ENCODE measurements around the gene RIPOR2.
A peak's percentile ranks its signal among the peaks of the same experiment; 100 is the strongest.
"Not testable (repeated sequence)": the region's sequence is repeated elsewhere in the genome, so short reads cannot be mapped to it uniquely, and the experiment has no call there.

RIPOR2 gene

DNA sequence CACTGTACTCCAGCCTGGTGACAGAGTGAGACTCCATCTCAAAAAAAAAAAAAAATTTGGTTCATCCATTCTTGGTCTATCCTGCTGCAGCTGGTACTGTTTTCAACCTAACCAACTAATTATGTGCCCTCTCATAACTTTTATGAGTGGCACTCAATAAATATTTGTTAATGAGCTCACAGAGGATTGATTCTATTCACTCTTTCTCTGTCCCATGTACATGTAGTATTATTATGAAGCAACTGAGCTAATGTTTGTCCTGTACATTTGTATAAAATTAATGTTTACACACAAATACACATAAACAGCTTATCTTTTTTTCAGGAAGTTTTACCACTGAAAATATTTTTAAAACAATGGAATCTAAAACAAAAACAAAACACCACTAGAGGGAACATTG lies 10.1 kb downstream of the RIPOR2 start:
- DNase-seq (ENCODE audit: low spot score): no peak

DNA sequence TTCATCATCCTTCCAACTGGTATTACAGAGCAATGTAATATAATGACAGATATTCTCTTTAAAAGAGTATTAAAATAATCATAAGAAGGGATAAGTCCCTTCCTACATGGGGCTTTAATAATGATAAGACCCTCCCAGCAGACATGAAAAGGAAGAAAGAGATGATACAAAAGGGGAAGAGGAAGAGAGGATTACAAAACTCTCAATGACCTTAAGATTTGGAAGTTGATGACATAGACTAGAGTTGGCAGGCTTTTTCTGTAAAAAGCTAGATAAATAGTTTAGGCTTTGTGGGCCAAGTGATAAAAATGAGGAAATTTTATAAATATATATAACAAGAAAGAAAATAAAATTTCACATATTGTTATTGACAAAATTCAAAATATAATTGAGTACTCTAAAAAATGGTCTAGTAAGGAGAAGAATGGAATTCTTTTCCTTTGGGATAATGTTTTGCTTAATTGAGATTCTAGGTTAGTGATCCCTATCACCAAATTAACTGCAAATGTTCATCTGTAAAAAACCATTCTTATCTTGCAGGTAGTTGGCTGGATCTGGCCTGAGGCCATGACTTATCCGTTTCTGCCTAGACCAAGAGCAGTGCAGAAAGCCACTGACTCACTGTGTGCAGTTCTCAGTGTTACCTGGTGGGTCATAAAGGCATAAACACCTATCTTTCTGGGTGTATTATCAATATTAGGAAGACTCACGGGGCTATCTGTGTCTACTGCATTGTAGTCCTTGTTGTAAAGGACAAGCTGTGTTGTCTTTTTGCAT lies 11.0 kb downstream of the RIPOR2 start:
- no peak for DNase-seq (ENCODE audit: low spot score)

DNA sequence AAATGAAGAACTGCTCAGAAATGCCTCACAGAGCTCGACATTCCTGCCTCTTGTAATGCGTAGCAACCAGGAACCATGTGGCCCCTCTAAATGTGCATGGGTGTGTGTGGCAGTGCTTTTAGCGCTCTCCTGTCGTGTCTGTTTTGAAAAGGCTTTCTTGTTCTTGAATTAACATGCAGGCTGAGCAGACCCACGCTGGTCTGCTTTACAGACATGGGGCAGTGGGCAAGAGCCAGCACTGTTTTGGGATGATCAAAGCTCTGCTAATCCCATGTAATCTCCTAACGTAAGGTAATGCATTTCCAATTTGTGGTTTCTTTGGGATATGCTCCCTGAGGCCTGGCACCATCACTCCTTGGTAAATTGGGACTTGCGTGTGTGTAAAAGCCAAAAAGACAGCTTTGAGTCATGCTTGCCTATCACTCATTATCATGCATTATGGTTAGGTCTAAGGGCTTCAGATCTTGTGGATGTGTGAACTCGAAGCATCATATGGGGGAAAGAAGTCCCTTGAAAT lies 11.8 kb downstream of the RIPOR2 start:
- DNase-seq (ENCODE audit: low spot score): peak; percentile 43

DNA sequence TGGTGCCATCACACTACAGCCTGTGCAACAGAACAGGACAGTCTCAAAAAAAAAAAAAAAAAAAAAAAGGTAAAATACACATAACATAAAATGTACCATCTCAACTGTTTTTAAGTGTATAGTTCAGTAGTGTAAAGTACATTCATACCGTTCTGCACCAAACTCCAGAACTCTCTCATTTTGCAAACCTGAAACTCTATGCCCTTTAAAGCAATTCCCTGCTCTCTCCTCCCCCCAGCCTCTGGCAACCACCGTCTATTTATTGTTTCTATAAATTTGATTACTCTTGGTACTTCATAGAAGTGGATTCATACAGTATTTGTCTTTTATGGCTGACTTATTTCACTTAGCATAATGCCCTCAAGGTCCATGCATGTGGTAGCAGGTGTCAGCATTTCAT lies 12.9 kb downstream of the RIPOR2 start:
- DNase-seq (ENCODE audit: low spot score): no peak

DNA sequence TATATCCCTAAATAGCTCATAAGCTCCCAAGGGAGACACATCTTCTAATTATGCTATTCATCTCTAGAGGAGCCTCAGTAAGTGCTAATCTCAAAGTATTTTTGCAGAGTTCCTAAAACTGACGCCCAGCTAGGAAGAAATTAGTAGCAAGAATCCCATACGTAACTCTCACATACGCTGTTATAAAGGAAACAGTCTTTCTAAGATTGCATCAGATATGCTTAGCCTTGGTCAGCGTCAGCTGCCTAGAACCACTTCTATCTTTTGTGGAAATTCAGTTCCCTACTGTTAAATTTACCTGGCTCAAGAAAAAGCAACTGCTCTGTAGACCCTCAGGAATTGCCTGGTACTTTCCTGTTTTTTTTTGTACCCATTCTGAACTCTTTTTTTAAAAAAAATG lies 13.6 kb downstream of the RIPOR2 start:
- DNase-seq (ENCODE audit: low spot score): no peak

DNA sequence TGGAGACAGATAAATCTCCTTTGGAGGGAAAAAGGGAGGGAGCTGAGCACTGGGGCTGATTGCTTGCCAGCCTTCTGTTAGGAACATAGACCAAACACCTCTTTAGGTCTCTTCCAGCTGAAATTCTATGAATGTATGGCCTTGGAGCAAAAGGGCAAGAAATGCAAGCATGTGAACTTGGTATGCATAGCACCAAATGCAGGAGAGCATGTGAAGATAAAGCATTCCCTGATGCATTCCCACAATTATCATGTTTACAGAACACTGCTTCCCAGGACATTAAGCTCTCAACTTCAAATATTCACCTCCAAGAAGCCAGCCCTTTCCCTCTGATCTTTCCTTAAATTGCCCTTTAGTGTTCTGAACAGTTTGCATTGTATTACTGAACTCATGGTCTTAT lies 15.6 kb downstream of the RIPOR2 start:
- no peak for DNase-seq (ENCODE audit: low spot score)

DNA sequence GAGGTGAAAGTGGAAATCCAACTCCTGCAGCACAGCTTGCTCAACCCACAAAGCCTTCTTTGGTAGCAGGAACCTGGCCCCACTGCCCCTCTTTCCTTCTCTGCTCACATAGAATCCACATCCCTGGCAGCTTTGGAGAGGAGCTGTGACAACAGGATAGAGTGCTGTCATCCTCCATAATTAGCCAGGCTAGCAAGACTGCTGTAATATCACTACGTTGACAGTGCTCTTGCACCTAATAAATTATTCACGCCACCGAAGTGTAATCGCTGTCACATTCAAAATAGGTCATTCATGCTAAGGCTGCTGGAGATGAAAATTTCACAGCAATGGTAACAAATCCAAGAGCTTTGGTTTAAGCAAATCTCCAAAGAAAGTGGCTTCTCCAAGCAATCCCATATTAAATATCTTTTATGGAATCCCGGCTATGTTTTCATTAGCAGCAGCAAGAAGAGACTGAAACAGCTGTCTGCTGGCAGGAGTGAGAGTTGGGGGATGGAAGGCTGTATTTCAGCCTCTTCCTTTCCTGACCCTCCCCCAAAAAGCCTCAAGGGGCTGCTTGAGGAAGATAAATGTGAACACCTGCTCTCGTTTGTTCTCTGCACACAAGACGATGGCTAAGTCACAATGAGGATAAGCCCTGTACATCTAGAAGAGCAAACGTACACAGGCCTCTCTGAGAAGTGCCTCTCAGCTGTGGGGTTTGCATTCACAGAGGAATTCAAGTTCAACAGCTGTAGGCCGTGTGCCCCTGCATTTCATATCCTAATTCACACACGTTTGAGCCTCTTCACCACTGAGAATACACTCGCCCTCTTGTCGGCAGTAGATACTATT lies 16.5 kb downstream of the RIPOR2 start:
- DNase-seq (ENCODE audit: low spot score): no peak

DNA sequence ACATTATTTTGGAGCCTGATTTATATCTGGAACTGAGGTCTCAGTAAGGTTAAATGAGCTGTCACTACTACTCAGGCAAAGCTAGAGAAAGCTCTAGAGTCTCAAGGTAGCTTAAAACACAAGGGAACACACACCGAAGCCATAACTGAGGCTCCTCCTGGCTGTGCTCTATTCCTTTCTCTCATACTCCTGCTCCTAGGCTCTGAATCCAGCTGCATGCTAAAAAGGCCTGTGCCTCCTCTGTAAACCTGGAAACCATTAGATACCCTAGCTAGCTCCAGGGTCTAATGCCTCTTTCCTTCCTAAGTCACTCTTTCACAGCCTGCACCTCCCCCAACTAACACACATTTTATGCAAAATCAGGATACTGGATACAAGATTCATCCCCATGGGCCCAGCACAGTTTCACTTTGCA lies 17.1 kb downstream of the RIPOR2 start:
- DNase-seq (ENCODE audit: low spot score): no peak

DNA sequence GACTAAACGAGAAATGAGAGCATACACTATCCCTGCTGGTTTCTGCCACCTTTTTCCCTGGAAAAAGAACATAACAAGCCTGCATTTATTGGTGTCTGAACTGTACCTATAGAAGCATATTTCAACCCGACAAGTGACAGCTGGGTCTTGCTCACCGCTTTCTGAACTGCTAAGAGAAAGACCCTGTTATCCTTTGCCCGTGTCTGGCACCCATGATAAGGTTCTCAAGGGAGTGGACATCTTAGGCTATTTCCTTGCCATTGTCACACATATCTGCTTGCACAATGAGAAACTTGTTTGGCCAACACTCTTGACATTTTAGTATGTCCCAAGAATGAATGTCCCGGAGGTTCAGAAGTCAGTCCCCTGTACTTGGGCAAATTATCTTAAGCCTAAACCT lies 19.3 kb downstream of the RIPOR2 start:
- no peak for DNase-seq (ENCODE audit: low spot score)

DNA sequence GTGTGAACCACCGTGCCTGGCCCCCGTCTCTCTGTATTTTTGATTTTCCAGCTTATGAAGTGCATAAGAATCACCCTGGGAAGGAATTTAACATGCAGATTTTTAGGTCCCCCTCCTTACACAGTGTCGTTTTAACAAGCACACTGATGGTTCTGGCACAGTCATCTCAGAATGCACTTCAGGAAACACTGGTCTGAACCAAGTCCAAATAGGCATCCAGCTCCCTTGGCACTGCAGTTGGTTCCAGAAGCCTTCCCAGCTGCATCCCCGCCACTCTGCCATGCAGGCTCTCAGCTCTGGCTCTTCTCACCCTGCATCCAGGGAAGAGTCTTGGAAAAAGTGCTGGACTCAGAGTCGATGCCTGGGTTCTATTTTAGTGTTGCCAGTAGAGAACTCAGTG lies 20.1 kb downstream of the RIPOR2 start:
- DNase-seq (ENCODE audit: low spot score): no peak

DNA sequence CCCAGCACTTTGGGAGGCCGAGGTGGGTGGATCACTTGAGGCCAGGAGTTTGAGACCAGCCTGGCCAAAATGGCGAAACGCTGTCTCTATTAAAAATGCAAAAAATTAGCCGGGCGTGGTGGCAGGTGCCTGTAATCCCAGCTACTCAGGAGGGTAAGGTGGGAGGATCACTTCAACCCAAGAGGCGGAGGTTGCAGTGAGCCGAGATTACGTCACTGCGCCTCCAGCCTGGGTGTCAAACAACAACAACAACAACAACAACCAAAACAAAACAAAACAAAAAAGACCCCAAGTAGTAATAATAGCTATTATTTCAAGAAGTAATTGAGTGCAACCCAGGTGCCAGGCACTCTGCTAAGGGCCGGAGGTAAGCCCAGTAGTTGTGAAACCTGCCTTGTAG lies 21.7 kb downstream of the RIPOR2 start:
- DNase-seq (ENCODE audit: low spot score): not testable (repeated sequence)

DNA sequence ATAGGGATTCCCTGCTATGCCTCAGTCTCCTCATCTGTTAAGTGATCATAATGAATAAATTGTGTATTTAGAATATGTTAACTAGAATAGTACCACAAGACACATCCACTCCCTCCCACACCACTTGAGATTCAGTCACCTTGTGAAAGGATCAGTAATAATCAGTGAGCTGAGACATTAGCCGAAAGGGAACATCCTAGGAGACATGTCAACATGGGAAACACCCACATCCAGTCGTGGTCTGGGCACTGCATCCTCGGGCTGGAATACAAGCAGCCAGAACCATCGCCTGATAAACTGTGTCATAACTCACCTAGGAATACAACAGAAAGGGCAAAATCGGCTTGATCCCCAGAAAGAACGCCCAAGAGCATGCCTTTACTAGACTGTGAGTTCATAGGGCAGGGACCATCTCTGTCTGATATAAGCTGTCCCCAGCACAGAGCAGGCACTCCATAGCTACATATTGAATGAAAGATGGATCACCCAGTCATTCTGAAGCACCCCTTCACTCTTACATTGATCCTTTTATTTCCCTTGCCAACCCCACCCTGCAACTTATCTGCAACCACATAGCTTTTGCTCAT lies 23.9 kb downstream of the RIPOR2 start:
- no peak for DNase-seq (ENCODE audit: low spot score)

DNA sequence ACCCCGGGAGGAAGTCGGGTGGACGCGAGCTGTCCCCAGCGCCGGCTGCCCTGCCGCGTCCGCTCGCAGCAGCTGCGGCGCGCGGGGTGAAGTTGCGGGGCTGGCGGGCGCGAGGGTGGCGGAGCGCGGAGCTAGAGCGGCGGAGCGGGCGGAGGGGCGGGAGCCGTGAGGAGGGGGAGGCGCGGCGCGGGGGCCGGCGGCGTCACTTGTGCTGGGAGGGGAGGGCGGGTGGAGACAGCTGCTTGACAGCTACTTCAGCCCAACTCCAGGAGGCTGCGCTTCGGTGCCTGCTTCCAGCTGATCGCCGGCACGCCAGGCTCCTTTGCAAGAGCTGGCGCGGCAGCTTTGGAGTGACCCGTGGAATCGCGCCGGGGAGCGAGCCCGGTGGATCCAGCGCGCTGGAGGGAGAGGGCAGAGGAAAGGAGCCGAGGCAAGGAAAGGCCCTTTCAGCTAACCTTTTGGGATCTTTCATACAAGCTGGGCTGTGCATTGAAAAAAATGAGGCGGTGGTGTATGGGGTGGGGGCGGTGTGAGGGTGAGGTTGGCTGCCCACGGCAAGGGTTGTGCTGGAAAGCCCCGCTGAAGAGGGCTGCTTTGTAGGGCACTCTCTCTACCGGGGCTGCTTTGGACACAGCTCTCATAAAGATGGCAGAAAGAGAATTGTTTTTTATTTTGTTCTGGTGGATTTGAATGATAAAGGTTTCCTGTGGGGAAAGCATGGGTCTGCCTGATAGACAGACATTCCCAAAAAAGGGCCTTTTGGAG lies 24.6 kb downstream of the RIPOR2 start:
- DNase-seq (ENCODE audit: low spot score): peak; percentile 81

DNA sequence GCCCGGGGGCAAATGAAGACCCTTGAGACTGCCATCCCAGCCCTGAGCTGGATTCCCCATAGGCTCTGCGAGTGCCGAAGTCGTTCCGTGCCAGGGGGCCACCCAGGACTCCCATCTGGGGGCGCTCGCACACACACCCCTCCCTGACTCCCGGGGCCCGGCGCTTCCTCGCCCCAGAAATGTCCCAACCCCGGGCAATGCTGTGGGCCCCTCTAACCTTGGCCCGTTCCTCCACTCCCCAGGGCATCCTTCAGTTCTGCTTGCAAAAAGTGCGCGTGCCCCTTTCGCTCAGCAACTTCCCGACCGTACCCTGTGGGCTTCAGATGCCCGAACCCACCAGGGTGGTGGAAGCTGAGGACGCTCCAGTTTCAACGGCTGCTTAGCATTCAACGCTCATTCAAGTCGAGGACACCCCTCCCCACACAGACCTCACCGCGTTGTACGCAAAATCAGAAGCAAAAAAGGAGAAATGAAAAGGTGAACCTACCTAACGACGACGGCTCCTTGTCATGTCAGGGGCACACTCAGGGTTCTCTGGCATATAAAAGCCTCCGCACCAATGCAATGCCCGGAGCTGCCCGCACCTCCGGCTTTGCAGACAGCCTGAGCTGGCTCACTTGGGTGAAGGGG lies 25.3 kb downstream of the RIPOR2 start:
- no peak for DNase-seq (ENCODE audit: low spot score)

DNA sequence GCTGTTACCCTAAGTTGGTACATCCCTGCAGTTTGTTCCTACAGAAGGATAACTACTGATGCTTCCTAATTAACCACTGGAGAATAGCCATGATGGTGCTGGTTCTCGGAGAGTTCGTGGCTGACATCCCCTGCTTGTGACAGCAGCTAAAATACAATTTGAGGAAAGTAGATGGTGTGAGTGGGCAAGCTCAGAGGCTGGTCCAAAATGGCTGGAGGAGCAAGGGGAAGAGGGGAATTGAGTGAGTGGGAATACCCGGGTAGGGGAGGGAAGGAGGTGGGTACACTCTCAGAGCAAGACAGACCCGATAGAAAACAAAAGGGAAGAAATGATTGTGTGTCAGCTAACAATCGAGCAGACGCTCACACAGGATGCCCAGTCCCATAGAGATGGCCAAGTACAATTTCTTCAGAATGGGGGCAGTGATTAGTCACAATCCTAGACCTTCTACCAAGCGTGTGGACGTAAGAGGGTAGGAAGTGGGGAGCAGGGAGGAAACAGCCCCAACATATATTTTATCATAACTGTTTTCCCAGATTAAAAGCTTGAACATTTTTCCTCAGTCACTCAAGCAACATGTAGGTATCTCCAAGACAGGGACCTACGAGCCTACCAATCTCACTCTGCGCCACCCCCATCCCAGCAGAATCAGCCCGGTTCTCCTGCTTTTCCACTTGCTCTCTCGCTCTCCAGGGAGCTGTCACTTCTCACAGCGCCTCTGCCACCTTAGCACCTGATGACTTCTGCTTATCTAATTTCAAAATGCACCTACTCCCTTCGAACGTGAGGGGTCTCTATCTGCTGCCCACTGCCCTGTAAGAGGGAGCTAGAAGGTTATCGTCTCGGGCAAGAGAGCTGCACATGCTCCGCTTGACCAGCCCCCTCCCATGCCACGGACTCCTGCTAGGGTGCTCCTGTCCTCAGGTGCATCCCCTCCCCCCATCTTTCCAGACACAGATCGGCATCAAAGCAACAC lies 26.2 kb downstream of the RIPOR2 start:
- DNase-seq (ENCODE audit: low spot score): no peak

DNA sequence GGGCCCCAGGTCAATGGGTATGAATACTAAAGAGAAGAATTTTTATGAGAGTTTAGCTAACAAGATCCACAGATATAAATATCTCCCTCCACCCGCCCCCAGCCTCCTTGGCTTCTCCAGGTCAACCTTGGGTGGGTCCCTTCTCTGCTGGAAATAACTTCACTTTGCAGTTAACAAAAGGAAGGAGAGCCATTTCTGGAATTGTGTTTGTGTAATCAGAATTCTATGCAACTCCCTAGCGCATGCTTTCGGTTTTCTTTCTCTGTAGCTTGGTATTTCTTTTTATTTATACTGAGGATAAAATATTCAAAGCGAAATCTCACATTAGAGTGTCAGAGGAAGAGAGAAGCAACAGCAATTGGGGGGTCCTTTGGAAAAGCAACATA lies 27.1 kb downstream of the RIPOR2 start:
- DNase-seq (ENCODE audit: low spot score): no peak

DNA sequence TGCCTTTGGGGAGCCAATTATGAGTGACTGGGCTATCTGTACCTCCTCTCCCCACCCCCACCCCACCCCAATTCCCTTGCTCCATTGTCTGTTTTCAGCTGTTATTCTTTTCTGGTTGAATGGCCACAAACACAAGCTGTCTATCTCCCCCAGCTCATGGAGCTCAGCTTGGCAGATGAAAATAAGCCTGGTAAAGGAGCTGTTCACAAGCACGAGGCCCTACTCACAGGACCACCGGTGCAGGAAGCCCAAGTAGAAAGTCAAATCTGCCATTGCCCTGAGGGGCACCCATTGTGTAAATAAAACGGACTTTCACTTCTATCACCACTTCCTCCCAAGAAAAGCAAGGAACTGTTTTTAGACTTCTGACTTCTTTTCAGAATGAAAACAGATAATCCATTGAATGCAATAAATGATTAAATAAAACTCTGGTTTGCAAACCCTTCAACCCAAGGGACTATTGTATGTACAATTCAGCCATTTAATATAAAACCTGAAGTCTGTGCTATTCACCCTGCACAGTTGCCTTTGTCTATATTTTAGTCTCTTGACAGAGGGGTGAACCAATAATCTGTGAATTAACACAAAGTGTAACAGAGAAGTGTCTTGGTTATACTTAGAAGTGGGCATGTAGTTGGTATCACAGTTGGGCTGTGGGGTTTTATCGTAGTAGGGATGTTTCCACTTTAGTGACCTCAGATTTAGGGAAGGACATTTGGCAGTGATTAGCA lies 27.7 kb downstream of the RIPOR2 start:
- DNase-seq (ENCODE audit: low spot score): no peak

DNA sequence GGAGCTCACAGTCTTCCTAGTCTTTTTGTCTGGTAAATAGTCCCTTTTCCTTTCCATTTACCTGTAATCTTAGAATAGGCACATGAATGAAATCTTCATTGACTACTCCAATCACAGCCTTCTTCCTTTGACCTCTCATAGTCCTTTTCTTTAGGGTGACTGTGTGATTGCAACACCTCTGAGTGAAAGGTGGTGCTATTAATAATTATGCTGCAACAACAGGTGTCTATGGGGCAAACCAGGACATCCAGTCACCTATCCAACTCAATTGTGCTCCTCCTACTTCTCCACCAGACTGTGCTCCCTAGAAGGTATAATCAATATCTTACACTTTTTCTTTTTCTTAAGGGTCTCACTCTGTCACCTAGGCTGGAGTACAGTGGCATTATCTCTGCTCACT lies 29.4 kb downstream of the RIPOR2 start:
- DNase-seq (ENCODE audit: low spot score): no peak

DNA sequence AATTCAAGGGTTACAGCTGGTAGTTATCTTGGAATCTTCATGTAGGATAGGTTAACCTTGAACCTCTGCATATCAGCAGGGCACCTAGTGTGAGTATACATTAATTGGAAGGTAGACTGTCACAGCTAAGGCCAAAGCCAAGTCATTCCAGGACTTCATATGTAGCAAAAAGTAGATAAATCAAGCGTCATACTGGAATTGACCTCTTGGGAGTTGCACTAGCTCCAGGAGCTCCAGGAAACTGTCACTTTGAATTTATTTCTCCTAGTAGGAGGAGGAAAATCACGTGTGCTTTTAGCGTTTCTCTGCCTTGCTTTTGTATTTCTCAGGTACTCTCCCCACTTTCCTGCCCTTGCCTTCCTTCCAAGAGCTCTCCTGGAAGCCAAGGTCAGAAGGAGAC lies 30.3 kb downstream of the RIPOR2 start:
- no peak for DNase-seq (ENCODE audit: low spot score)

DNA sequence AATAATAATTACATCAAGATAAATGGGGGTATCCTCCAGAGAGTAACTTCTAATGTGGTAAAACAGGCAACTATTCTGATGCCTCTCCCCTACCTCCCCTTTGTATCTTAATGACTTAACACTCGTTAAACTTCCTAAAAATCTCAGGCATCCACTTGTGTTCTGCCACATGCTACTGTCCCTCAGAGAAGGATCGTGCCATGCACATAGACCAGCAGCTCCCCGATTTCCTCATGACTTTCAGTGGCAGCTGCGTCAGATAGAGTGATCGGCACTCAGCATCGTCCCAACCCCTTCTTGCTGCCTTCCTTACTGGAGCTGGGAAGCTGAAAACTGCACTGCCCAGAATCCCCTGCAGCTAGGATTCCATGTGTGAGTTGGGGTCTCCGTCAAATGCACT lies 32.1 kb downstream of the RIPOR2 start:
- DNase-seq (ENCODE audit: low spot score): no peak

All from iPS-NIHi11 (cell line).